SK-N-SH treated with all-trans-retinoic acid at 6 μM for 48 hours (cell line): ENCODE measurements around the gene ZNF385C.

Experiments used
- ATAC-seq: fragments of 200-7000 bp; cut with Tn5 transposase; 3 replicates; pipeline ENCODE4 v1.9.1; 2020; ENCODE audit warnings: mild to moderate bottlenecking, moderate library complexity
- ARNTL ChIP-seq: fragments of 450-650 bp; formaldehyde crosslinking; IDR thresholded peaks from 2 replicates; pipeline ENCODE4 v1.5.0; 2020; ENCODE audit warnings: low read depth, mild to moderate bottlenecking, moderate library complexity, borderline replicate concordance
- BACH2 ChIP-seq: fragments of 250-450 bp; sonication (Bioruptor Pico); IDR thresholded peaks from 2 replicates; pipeline ENCODE4 v1.9.0; 2021; ENCODE audit warnings: mild to moderate bottlenecking, borderline replicate concordance
- CSDC2 ChIP-seq: fragments of 250-450 bp; sonication (Bioruptor Pico); IDR thresholded peaks from 2 replicates; pipeline ENCODE4 v1.5.0; 2020; ENCODE audit warnings: mild to moderate bottlenecking, moderate library complexity
- CSRNP3 ChIP-seq: fragments of 250-450 bp; sonication (Bioruptor Pico); IDR thresholded peaks from 2 replicates; pipeline ENCODE4 v1.5.1; 2021; ENCODE audit warnings: mild to moderate bottlenecking, moderate library complexity
- ESRRG ChIP-seq: fragments of 250-450 bp; sonication (Bioruptor Pico); IDR thresholded peaks from 2 replicates; pipeline ENCODE4 v1.6.1; 2021; ENCODE audit warnings: mild to moderate bottlenecking
- GLIS3 ChIP-seq: fragments of 250-450 bp; sonication (Bioruptor Pico); IDR thresholded peaks from 2 replicates; pipeline ENCODE4 v1.5.0; 2020; ENCODE audit warnings: mild to moderate bottlenecking, moderate library complexity
- ISL1 ChIP-seq: fragments of 250-450 bp; sonication (Bioruptor Pico); IDR thresholded peaks from 2 replicates; pipeline ENCODE4 v2.1.2; 2022; ENCODE audit warnings: mild to moderate bottlenecking, moderate library complexity
- OSR1 ChIP-seq: fragments of 250-450 bp; sonication (Bioruptor Pico); IDR thresholded peaks from 2 replicates; pipeline ENCODE4 v1.8.0; 2022; ENCODE audit warnings: moderate library complexity, mild to moderate bottlenecking, inconsistent platforms
- POU6F1 ChIP-seq: fragments of 250-450 bp; sonication (Bioruptor Pico); IDR thresholded peaks from 2 replicates; pipeline ENCODE4 v1.8.0; 2021; ENCODE audit warnings: low read depth, mild to moderate bottlenecking, moderate library complexity, borderline replicate concordance
- PPARA ChIP-seq: fragments of 250-450 bp; sonication (Bioruptor Pico); IDR thresholded peaks from 2 replicates; pipeline ENCODE4 v1.5.0; 2020; ENCODE audit warnings: mild to moderate bottlenecking, borderline replicate concordance
- RARB ChIP-seq: fragments of 250-450 bp; sonication (Bioruptor Pico); IDR thresholded peaks from 2 replicates; pipeline ENCODE4 v1.8.0; 2021; ENCODE audit warnings: mild to moderate bottlenecking, moderate library complexity
- SNAI2 ChIP-seq: fragments of 250-450 bp; sonication (Bioruptor Pico); IDR thresholded peaks from 2 replicates; pipeline ENCODE4 v1.5.0; 2020; ENCODE audit warnings: mild to moderate bottlenecking, moderate library complexity
- TCF4 ChIP-seq: fragments of 250-450 bp; sonication (Bioruptor Pico); IDR thresholded peaks from 2 replicates; pipeline ENCODE4 v1.8.0; 2021; ENCODE audit warnings: mild to moderate bottlenecking, moderate library complexity, borderline replicate concordance
- TOX ChIP-seq: fragments of 250-450 bp; sonication (Bioruptor Pico); IDR thresholded peaks from 2 replicates; pipeline ENCODE4 v1.8.0; 2021; ENCODE audit warnings: mild to moderate bottlenecking, moderate library complexity, borderline replicate concordance
- TSHZ2 ChIP-seq: fragments of 250-450 bp; sonication (Bioruptor Pico); IDR thresholded peaks from 2 replicates; pipeline ENCODE4 v1.5.0; 2020; ENCODE audit warnings: mild to moderate bottlenecking, moderate library complexity
- ZFP30 ChIP-seq: fragments of 450-650 bp; formaldehyde crosslinking; IDR thresholded peaks from 2 replicates; pipeline ENCODE4 v1.5.0; 2022; ENCODE audit warnings: mild to moderate bottlenecking, moderate library complexity
- ZNF565 ChIP-seq: fragments of 450-650 bp; formaldehyde crosslinking; conservative IDR thresholded peaks from 2 replicates; pipeline ENCODE4 v1.5.0; 2020; ENCODE audit warnings: low read depth, mild to moderate bottlenecking, moderate library complexity
- ZNF70 ChIP-seq: fragments of 450-650 bp; formaldehyde crosslinking; IDR thresholded peaks from 2 replicates; pipeline ENCODE4 v1.5.0; 2020; ENCODE audit warnings: mild to moderate bottlenecking, moderate library complexity
- ZNF8 ChIP-seq: fragments of 450-650 bp; formaldehyde crosslinking; IDR thresholded peaks from 2 replicates; pipeline ENCODE4 v1.5.0; 2020; ENCODE audit warnings: mild to moderate bottlenecking, moderate library complexity
- TF ChIP-seq, protein P1 (sequence below): fragments of 250-450 bp; sonication (Bioruptor Pico); IDR thresholded peaks from 2 replicates; pipeline ENCODE4 v1.5.1; 2020; ENCODE audit warnings: low read depth, mild to moderate bottlenecking, moderate library complexity
- TF ChIP-seq, protein P2 (sequence below): fragments of 250-450 bp; sonication (Bioruptor Pico); IDR thresholded peaks from 2 replicates; pipeline ENCODE4 v1.8.0; 2020; ENCODE audit warnings: mild to moderate bottlenecking, moderate library complexity, borderline replicate concordance

The ZNF385C gene

DNA sequence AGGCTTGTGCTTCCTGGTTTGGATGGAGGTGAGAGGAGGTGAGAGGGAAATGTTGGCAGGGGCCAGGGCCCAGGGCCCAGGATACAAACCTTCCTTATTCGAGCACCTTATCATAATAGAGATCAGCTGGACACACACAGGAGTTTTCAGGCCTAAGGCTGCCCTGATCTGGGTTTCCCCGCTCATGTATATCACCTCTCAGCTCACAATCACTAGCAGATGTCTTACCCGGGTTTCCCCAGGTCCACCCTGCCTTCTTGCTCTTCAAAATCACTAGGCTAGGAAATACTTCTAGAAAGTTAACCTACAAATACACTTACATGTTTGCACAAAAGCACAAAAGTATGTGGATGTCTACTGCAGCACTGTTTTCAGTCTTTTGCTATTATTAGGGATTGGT, 28.6 kb upstream of the ZNF385C start:
- TF ChIP-seq CSRNP3 (CRISPR knock-in tag), result no peak
- no peak for TF ChIP-seq PPARA
- no peak for TF ChIP-seq RARB (CRISPR knock-in tag)
- no peak for TF ChIP-seq ZNF8
- TF ChIP-seq, protein P1, sequence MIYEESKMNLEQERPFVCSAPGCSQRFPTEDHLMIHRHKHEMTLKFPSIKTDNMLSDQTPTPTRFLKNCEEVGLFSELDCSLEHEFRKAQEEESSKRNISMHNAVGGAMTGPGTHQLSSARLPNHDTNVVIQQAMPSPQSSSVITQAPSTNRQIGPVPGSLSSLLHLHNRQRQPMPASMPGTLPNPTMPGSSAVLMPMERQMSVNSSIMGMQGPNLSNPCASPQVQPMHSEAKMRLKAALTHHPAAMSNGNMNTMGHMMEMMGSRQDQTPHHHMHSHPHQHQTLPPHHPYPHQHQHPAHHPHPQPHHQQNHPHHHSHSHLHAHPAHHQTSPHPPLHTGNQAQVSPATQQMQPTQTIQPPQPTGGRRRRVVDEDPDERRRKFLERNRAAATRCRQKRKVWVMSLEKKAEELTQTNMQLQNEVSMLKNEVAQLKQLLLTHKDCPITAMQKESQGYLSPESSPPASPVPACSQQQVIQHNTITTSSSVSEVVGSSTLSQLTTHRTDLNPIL (CRISPR knock-in tag), result no peak
- TF ChIP-seq ZFP30 (CRISPR knock-in tag), result no peak
- TF ChIP-seq GLIS3, result no peak
- TF ChIP-seq SNAI2 (CRISPR knock-in tag), result no peak
- TF ChIP-seq ISL1 (CRISPR knock-in tag), result no peak
- TF ChIP-seq ESRRG (CRISPR knock-in tag), result no peak
- no peak for TF ChIP-seq TSHZ2
- TF ChIP-seq, protein P2, sequence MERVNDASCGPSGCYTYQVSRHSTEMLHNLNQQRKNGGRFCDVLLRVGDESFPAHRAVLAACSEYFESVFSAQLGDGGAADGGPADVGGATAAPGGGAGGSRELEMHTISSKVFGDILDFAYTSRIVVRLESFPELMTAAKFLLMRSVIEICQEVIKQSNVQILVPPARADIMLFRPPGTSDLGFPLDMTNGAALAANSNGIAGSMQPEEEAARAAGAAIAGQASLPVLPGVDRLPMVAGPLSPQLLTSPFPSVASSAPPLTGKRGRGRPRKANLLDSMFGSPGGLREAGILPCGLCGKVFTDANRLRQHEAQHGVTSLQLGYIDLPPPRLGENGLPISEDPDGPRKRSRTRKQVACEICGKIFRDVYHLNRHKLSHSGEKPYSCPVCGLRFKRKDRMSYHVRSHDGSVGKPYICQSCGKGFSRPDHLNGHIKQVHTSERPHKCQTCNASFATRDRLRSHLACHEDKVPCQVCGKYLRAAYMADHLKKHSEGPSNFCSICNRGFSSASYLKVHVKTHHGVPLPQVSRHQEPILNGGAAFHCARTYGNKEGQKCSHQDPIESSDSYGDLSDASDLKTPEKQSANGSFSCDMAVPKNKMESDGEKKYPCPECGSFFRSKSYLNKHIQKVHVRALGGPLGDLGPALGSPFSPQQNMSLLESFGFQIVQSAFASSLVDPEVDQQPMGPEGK (CRISPR knock-in tag), result no peak
- TF ChIP-seq ARNTL (CRISPR knock-in tag), result no peak
- TF ChIP-seq POU6F1, result no peak
- TF ChIP-seq TOX (CRISPR knock-in tag), result no peak
- TF ChIP-seq ZNF565, result no peak
- TF ChIP-seq OSR1, result no peak
- TF ChIP-seq TCF4 (CRISPR knock-in tag), result no peak
- TF ChIP-seq BACH2 (CRISPR knock-in tag), result no peak
- ATAC-seq, result no peak

DNA sequence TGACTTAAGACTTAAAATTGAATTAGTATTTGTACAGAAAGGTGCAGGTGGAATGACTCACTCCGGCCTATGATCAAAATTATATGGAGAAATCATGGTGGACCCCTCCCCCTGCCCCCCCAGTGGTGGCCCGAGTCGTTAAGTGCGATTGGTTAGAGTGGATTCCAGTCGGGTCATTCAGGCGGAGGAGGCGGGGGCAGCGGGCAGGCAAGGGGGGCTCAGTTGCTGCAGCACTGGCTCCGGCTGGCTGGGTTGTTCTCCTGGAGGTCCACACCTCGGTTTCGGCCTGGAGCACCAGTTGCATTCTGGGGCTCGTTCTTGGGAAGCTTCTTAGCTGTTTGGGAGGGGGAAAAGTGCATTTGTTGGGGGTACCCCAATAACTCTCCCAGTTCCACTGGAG, 27.3 kb upstream of the ZNF385C start:
- no peak for ATAC-seq
- TF ChIP-seq RARB (CRISPR knock-in tag) (no peak), BACH2 (CRISPR knock-in tag) (no peak), TSHZ2 (no peak), TOX (CRISPR knock-in tag) (no peak), ZNF70 (CRISPR knock-in tag) (no peak), ZFP30 (CRISPR knock-in tag) (no peak), CSDC2 (no peak), SNAI2 (CRISPR knock-in tag) (no peak), CSRNP3 (CRISPR knock-in tag) (no peak), ZNF8 (no peak), ZNF565 (no peak), OSR1 (no peak), ARNTL (CRISPR knock-in tag) (no peak)
- TF ChIP-seq, protein P1 (CRISPR knock-in tag), result no peak
- TF ChIP-seq, protein P2 (CRISPR knock-in tag), result no peak
